ENCODE results near the gene PLXNB2.

DNA sequence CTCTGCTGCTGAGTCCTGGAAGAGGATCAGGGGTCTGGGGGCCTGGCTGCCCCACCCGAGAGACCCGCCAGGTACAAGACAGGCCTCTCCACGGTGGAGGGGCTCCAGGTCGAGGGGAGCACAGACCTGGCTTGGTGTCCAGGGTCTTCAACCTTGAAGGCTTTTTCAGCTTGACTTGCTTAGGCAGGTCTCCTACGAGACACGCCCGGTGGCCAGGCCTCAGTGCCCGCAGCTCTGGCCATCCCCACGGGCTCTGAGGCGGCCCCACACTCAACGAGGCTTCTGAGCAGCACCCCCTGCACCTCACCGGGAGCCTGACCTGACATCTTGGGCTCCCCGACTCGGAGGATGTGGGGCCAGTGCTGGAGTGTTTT is 6.6 kb upstream of the PLXNB2 start:
- TF ChIP-seq GATA2 (IDR thresholded peaks at IDR 0.05; ENCODE audit: low read depth, low read length) (no peak), GATA3 (IDR thresholded peaks at IDR 0.05; ENCODE audit: low read depth, low read length) (no peak)

Measured in SH-SY5Y (cell line).